ENCODE results near the gene LSM12.

LSM12 gene

GRCh38 chr17:44006598-44007345, 59.7 kb downstream of the LSM12 start:
- no peak; the same call in 1 of the 2 replicates for TF ChIP-seq EZH2phosphoT487 (IDR thresholded peaks at IDR 0.05; ENCODE audit: borderline replicate concordance, low read length)
- peak; percentile 44 for TF ChIP-seq CTCF (IDR thresholded peaks at IDR 0.05; ENCODE audit: low read depth, low read length, poor library complexity, severe bottlenecking)
- Histone ChIP-seq H4K20me1 (ENCODE audit: control insufficient read depth, insufficient read depth, low read depth, low read length) (no peaks in the 10 kb centered on the region), H3K79me2 (ENCODE audit: control insufficient read depth, low read length) (no peaks in the 10 kb centered on the region), H3K9me3 (ENCODE audit: control insufficient read depth, insufficient read depth, low read length) (no peaks in the 10 kb centered on the region), H3K4me1 (ENCODE audit: control insufficient read depth, low read length) (peaks cover 26% of the 10 kb centered on the region), H3K27ac (ENCODE audit: low read depth, low read length) (peak overlapping the region; percentile 10; the same call in 1 of the 2 replicates), H3K4me3 (ENCODE audit: low read length) (peak overlapping the region; percentile 78), H3K9me2 (replicated peaks; ENCODE audit: control insufficient read depth, low read length) (no peaks in the 10 kb centered on the region), H3K4me2 (ENCODE audit: low read length) (peak overlapping the region; percentile 96), H3K27me3 (ENCODE audit: control insufficient read depth, low read length) (peaks cover 30% of the 10 kb centered on the region), H3K36me3 (ENCODE audit: control insufficient read depth, low read length) (peaks cover 3% of the 10 kb centered on the region; the same call in 1 of the 2 replicates), H3F3A (ENCODE audit: control insufficient read depth, insufficient read depth) (no peaks in the 10 kb centered on the region)

- Histone ChIP-seq H3K27ac (ENCODE audit: low read depth, low read length) (no peak overlapping the region), H3K27me3 (ENCODE audit: control insufficient read depth, low read length) (peaks cover 35% of the 10 kb centered on the region), H3F3A (ENCODE audit: control insufficient read depth, insufficient read depth) (no peaks in the 10 kb centered on the region), H3K79me2 (ENCODE audit: control insufficient read depth, low read length) (no peaks in the 10 kb centered on the region), H3K9me3 (ENCODE audit: control insufficient read depth, insufficient read depth, low read length) (no peaks in the 10 kb centered on the region), H3K4me1 (ENCODE audit: control insufficient read depth, low read length) (peaks cover 26% of the 10 kb centered on the region), H4K20me1 (ENCODE audit: control insufficient read depth, insufficient read depth, low read depth, low read length) (no peaks in the 10 kb centered on the region), H3K36me3 (ENCODE audit: control insufficient read depth, low read length) (no peaks in the 10 kb centered on the region; the same call in 1 of the 2 replicates), H3K9me2 (replicated peaks; ENCODE audit: control insufficient read depth, low read length) (no peaks in the 10 kb centered on the region), H3K4me3 (ENCODE audit: low read length) (peak overlapping the region; percentile 78), H3K4me2 (ENCODE audit: low read length) (peak overlapping the region; percentile 96)
- TF ChIP-seq EZH2phosphoT487 (IDR thresholded peaks at IDR 0.05; ENCODE audit: borderline replicate concordance, low read length) (peak; percentile 54; the same call in 1 of the 2 replicates), CTCF (IDR thresholded peaks at IDR 0.05; ENCODE audit: low read depth, low read length, poor library complexity, severe bottlenecking) (no peak)
These were observed 60.2 kb downstream of the LSM12 start for GRCh38 chr17:44006272-44006597.

- peak overlapping the region; percentile 96; the same call in 1 of the 2 replicates for H3K4me2 ChIP-seq (ENCODE audit: low read length)
- H3K4me3 ChIP-seq (ENCODE audit: low read length) = no peak overlapping the region; the same call in 1 of the 2 replicates
- no peaks in the 10 kb centered on the region for H3K36me3 ChIP-seq (ENCODE audit: control insufficient read depth, low read length)
- H3F3A ChIP-seq (ENCODE audit: control insufficient read depth, insufficient read depth) = no peaks in the 10 kb centered on the region
- H3K27me3 ChIP-seq (ENCODE audit: control insufficient read depth, low read length) = peaks cover 38% of the 10 kb centered on the region
- TF ChIP-seq CTCF (IDR thresholded peaks at IDR 0.05; ENCODE audit: low read depth, low read length, poor library complexity, severe bottlenecking) = peak; percentile 17
- TF ChIP-seq EZH2phosphoT487 (IDR thresholded peaks at IDR 0.05; ENCODE audit: borderline replicate concordance, low read length) = peak; percentile 69; the same call in 1 of the 2 replicates
- no peaks in the 10 kb centered on the region for H4K20me1 ChIP-seq (ENCODE audit: control insufficient read depth, insufficient read depth, low read depth, low read length)
- H3K79me2 ChIP-seq (ENCODE audit: control insufficient read depth, low read length) = no peaks in the 10 kb centered on the region
- no peaks in the 10 kb centered on the region for H3K9me3 ChIP-seq (ENCODE audit: control insufficient read depth, insufficient read depth, low read length)
- peaks cover 26% of the 10 kb centered on the region for H3K4me1 ChIP-seq (ENCODE audit: control insufficient read depth, low read length)
- H3K9me2 ChIP-seq (replicated peaks; ENCODE audit: control insufficient read depth, low read length) = no peaks in the 10 kb centered on the region
- H3K27ac ChIP-seq (ENCODE audit: low read depth, low read length) = no peak overlapping the region
These were observed 60.8 kb downstream of the LSM12 start for GRCh38 chr17:44005527-44006271.
